GM12873 (cell line): Measurements from ENCODE around the gene UBE2D1.

Source experiments
- CTCF ChIP-seq: IDR thresholded peaks from 2 replicates; pipeline ENCODE4 v1.5.1; 2012; ENCODE audit warnings: low read depth, mild to moderate bottlenecking, moderate library complexity, low read length, control low read depth; ENCODE audit not compliant: insufficient read depth; ENCODE audit errors: missing control alignments

Gene UBE2D1

DNA sequence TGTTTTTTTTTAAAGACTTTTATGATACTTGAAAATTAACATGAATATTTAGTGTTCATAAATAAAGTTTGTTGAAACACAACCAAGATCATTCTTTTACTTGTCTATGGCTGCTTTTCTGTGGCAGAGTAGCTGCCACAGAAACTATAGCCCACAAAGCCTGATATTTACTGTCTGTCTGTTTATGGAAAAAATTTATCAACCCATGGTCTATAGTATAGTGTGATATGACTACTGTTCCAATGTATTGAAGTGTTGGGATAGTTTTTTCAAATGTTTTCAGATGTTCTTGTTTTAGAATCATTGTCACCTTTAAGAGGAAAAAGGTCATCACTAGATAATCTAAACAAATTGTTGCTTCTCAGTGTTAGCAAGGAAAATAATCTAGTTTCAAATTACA lies 61.3 kb downstream of the UBE2D1 start:
- no peak for TF ChIP-seq CTCF

GRCh38 chr10:58397830-58398229 lies 63.0 kb downstream of the UBE2D1 start:
- TF ChIP-seq CTCF, result no peak

DNA sequence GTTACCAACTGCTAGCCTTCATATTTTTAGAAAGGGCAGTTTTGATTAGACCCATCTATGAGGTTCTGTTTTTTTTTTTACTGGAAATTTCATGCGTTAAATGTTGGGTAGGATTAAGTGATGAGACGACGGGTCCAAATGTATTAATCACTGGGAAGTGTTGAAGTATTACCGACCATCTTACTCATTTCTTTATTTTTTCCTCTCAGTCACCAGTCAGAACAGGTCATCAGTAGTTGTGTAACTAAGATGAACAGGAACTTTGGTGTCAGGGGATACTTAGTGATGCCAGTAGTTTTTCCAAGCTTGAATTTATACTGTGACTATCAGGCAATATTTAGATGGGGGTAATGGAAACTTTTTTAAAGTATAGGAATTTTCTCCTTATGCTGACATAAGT lies 64.6 kb downstream of the UBE2D1 start:
- TF ChIP-seq CTCF, result no peak

GRCh38 chr10:58400609-58401008 lies 65.8 kb downstream of the UBE2D1 start:
- TF ChIP-seq CTCF, result no peak

- TF ChIP-seq CTCF, result no peak
These were observed 69.2 kb downstream of the UBE2D1 start for GRCh38 chr10:58404001-58404400.

DNA sequence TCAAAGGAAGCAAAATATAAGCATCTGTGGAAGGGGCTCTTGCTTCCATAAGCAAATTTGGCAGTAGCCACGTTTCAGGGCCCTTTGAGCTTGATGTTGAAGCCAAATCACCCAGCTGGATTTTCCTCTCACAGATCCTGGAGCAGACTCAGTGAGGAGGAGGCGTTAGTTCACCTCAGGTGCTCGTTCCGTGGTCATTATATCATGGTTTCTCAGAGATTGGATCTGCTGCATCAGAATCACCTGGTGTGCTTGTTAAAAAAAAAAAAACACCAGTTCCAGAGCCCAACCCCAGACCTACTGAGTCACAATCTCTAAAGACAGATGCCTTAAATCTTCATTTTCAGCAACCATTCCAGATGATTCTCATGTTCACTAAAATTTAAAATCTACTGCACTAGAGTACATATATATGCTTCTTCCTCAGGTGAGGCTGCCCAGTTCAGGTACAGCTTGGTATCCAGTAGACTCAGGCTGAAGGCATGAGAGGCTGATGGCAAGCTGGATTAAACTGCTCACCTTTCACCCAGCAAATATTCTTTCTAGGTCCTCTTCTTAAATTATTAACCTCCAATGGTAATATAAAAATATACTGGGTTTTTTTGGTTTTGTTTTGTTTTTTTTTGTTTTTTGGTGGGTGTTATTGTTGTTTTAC lies 75.3 kb downstream of the UBE2D1 start:
- TF ChIP-seq CTCF, result no peak

DNA sequence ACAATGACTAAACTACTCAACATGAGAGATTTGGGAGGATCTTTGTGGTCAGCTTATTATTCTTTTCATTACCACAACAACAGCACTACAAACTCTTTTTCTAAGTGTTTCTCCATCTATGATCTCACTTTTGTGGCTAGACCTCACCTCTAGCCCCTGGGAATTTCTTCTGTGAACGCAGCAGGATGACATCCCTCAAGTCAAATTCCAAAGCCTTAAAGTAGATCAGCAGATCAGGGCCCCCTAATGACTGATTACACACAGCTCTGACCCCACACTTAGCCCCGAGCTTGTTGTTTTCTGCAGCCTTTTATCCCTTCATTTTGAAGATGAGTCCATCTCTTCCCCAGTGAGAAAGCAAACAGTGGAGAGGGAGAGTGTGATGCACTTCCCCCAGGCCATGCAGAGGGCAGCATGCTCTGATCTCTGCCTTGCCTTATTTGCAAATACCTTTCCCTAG lies 77.7 kb downstream of the UBE2D1 start:
- no peak for TF ChIP-seq CTCF
